NB4 (cell line): ENCODE results near the gene PHRF1.

Experiments
- MYC ChIP-seq: IDR thresholded peaks from 2 replicates; pipeline ENCODE4 v1.6.1; 2011; ENCODE audit warnings: low read depth, low read length
- POLR2A ChIP-seq: IDR thresholded peaks from 2 replicates; pipeline ENCODE4 v1.6.1; 2011; ENCODE audit warnings: mild to moderate bottlenecking; ENCODE audit not compliant: insufficient read length; ENCODE audit errors: extremely low read depth
- TF ChIP-seq, protein P1 (sequence below): IDR thresholded peaks from one replicate; pipeline ENCODE4 v1.5.1; 2012; ENCODE audit warnings: low read depth, low read length

DNA sequence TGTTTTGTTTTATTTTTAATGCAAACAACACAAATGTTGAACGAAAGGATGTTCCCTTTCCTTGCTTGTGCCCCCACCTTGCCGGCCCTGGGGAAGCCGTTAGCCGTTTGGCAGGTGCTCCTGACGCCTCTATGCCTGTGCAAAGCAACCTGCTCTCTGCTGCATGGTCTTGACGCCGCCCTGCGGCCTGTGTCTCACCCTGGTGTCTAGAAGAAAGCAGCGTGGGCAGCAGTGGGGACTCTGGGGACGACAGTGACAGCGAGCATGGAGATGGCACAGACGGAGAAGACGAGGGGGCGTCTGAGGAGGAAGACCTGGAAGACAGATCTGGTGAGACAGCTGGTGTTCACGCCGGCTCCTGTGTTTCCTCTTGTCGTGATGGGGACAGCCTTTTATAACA, 5.5 kb downstream of the PHRF1 start:
- TF ChIP-seq POLR2A (no peak), MYC (no peak)
- TF ChIP-seq, protein P1, sequence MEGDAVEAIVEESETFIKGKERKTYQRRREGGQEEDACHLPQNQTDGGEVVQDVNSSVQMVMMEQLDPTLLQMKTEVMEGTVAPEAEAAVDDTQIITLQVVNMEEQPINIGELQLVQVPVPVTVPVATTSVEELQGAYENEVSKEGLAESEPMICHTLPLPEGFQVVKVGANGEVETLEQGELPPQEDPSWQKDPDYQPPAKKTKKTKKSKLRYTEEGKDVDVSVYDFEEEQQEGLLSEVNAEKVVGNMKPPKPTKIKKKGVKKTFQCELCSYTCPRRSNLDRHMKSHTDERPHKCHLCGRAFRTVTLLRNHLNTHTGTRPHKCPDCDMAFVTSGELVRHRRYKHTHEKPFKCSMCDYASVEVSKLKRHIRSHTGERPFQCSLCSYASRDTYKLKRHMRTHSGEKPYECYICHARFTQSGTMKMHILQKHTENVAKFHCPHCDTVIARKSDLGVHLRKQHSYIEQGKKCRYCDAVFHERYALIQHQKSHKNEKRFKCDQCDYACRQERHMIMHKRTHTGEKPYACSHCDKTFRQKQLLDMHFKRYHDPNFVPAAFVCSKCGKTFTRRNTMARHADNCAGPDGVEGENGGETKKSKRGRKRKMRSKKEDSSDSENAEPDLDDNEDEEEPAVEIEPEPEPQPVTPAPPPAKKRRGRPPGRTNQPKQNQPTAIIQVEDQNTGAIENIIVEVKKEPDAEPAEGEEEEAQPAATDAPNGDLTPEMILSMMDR: no peak
